Measurements from ENCODE around the gene CACYBP. TPM values are rescaled to one million over a fixed set of nuclear protein-coding genes. Genes with fewer than 3 reads are reported as not detected.

CACYBP gene
- total and polyA plus RNA-seq, 4 donors, result 40.6 to 219 (median 65.1) TPM

DNA sequence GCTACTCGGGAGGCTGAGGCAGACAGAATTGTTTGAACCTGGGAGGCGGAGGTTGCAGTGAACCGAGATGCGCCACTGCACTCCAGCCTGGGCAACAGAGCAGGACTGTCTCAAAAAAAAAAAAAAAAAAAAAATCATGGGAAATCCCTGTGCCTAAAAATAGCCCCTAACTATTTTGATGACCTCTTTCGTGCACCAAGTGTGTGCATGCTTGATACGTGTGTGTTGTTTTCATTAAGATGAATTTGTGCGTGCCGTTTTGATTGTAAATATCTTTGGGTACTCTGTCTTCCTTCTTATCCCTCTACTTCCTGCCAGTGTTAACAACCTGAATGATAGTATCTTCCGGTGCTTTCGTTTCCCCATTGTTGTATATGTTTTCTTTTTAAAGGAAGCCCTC lies 9.8 kb downstream of the CACYBP start:
- Histone ChIP-seq H3K27me3 (ENCODE audit: control insufficient read depth in 3 of 3, insufficient read depth in 3 of 3, low read length in 2 of 3) (no peaks in the 10 kb centered on the region), H3K9me3 (ENCODE audit: control insufficient read depth in 4 of 4, insufficient read depth in 3 of 4, low read length in 3 of 4) (no peaks in the 10 kb centered on the region), H3K4me3 (no peak overlapping the region), H3K36me3 (ENCODE audit: control insufficient read depth in 4 of 4, insufficient read depth in 4 of 4, low read length in 4 of 4) (peaks cover 23 to 42% (median 36%) of the 10 kb centered on the region in 4 donors), H3K9ac (ENCODE audit: insufficient read depth in 1 of 2, low read length in 2 of 2) (no peak overlapping the region), H3K27ac (ENCODE audit: low read depth in 1 of 2, low read length in 1 of 2) (no peak overlapping the region), H3K4me1 (ENCODE audit: control insufficient read depth in 5 of 5, insufficient read depth in 5 of 5, low read length in 5 of 5) (peaks cover 0 to 4% (median 0%) of the 10 kb centered on the region in 5 donors)
- WGBS, 2 donors, result 71 to 82% methylated on average over 10 of the region's 10 CpGs
- ATAC-seq (ENCODE audit: insufficient read depth, low FRiP score) (no peak), DNase-seq (no peak)
- TF ChIP-seq, protein P1, sequence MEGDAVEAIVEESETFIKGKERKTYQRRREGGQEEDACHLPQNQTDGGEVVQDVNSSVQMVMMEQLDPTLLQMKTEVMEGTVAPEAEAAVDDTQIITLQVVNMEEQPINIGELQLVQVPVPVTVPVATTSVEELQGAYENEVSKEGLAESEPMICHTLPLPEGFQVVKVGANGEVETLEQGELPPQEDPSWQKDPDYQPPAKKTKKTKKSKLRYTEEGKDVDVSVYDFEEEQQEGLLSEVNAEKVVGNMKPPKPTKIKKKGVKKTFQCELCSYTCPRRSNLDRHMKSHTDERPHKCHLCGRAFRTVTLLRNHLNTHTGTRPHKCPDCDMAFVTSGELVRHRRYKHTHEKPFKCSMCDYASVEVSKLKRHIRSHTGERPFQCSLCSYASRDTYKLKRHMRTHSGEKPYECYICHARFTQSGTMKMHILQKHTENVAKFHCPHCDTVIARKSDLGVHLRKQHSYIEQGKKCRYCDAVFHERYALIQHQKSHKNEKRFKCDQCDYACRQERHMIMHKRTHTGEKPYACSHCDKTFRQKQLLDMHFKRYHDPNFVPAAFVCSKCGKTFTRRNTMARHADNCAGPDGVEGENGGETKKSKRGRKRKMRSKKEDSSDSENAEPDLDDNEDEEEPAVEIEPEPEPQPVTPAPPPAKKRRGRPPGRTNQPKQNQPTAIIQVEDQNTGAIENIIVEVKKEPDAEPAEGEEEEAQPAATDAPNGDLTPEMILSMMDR (IDR thresholded peaks at IDR 0.05; ENCODE audit: control extremely low read depth, extremely low read depth), result no peak

DNA sequence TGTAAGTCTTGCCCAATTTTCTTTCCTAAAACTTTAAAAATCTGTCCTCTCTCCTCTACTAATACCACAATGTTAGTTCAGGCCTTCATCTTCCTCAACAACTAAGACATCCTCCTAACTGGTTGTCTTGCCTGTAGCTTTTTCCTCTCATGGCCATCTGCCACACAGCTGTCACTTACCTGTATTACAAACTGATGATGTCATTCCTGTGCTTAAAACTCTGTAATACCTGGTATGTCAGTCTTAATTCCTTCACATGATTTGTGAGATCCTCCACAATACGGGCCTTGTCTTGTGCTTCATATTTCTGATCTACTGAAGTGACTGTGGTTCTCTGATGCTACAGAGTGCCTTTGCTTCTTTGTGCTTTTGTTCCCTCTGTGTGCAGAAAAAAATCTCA lies 13.7 kb downstream of the CACYBP start:
- peaks cover 0 to 4% (median 0%) of the 10 kb centered on the region in 5 donors for H3K4me1 ChIP-seq (ENCODE audit: control insufficient read depth in 5 of 5, insufficient read depth in 5 of 5, low read length in 5 of 5)
- no peak overlapping the region for H3K27ac ChIP-seq (ENCODE audit: low read depth in 1 of 2, low read length in 1 of 2)
- H3K27me3 ChIP-seq (ENCODE audit: control insufficient read depth in 3 of 3, insufficient read depth in 3 of 3, low read length in 2 of 3), result no peaks in the 10 kb centered on the region
- no peak for DNase-seq
- 44 to 94% methylated on average over 1 of the region's 1 CpG for WGBS, 2 donors
- H3K9ac ChIP-seq (ENCODE audit: insufficient read depth in 1 of 2, low read length in 2 of 2), result no peak overlapping the region
- TF ChIP-seq, protein P1 (IDR thresholded peaks at IDR 0.05; ENCODE audit: control extremely low read depth, extremely low read depth), result no peak
- H3K9me3 ChIP-seq (ENCODE audit: control insufficient read depth in 4 of 4, insufficient read depth in 3 of 4, low read length in 3 of 4), result no peaks in the 10 kb centered on the region
- peaks cover 34 to 47% (median 39%) of the 10 kb centered on the region in 4 donors for H3K36me3 ChIP-seq (ENCODE audit: control insufficient read depth in 4 of 4, insufficient read depth in 4 of 4, low read length in 4 of 4)
- no peak overlapping the region for H3K4me3 ChIP-seq
- no peak for ATAC-seq (ENCODE audit: insufficient read depth, low FRiP score)

DNA sequence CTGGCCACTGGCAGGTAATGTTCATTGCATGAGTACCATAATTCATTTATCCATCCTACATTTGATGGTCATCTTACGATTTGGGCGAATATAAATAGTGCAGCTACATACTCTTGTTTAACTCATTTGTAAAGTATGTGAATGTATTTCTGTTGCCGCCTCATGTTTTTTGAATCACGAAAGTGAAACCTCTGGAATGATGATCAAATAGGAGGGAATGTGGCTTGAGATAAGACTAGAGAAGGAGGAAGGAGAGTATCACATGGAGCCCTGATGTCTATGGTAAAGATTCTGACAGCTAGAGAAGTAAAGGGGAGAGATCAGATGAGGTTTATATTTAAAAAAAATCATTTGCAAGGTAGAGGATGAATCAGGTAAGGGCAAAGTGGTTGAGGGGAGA lies 15.5 kb downstream of the CACYBP start:
- Histone ChIP-seq H3K4me1 (ENCODE audit: control insufficient read depth in 5 of 5, insufficient read depth in 5 of 5, low read length in 5 of 5) (no peaks in the 10 kb centered on the region), H3K9ac (ENCODE audit: insufficient read depth in 1 of 2, low read length in 2 of 2) (no peak overlapping the region), H3K9me3 (ENCODE audit: control insufficient read depth in 4 of 4, insufficient read depth in 3 of 4, low read length in 3 of 4) (no peaks in the 10 kb centered on the region), H3K4me3 (no peak overlapping the region), H3K27ac (ENCODE audit: low read depth in 1 of 2, low read length in 1 of 2) (no peak overlapping the region), H3K36me3 (ENCODE audit: control insufficient read depth in 4 of 4, insufficient read depth in 4 of 4, low read length in 4 of 4) (peaks cover 27 to 46% (median 36%) of the 10 kb centered on the region in 4 donors), H3K27me3 (ENCODE audit: control insufficient read depth in 3 of 3, insufficient read depth in 3 of 3, low read length in 2 of 3) (no peaks in the 10 kb centered on the region)
- ATAC-seq (ENCODE audit: insufficient read depth, low FRiP score) (no peak), DNase-seq (no peak)
- 89 to 94% methylated on average over 4 of the region's 4 CpGs for WGBS, 2 donors
- TF ChIP-seq, protein P1 (IDR thresholded peaks at IDR 0.05; ENCODE audit: control extremely low read depth, extremely low read depth), result no peak

DNA sequence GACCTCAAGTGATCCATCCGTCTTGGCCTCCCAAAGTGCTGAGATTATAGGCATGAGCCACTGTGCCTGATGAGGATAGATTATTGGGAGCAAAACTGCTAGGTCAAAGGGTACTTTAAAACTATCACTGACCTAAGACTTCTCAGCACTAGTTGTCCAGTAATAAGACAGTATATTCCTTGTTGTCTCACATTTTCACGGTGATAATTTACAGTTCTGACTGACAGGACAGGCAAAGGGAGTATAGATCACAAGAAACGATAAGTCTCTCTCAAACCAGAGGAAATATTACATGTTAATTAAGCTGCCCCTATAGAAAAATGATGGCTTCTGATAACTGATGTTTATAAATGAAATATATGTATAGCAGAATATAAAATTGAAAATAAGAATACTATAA lies 19.8 kb downstream of the CACYBP start:
- Histone ChIP-seq H3K4me1 (ENCODE audit: control insufficient read depth in 5 of 5, insufficient read depth in 5 of 5, low read length in 5 of 5) (peaks cover 0 to 6% (median 3%) of the 10 kb centered on the region in 5 donors), H3K4me3 (no peak overlapping the region), H3K27me3 (ENCODE audit: control insufficient read depth in 3 of 3, insufficient read depth in 3 of 3, low read length in 2 of 3) (no peaks in the 10 kb centered on the region), H3K9ac (ENCODE audit: insufficient read depth in 1 of 2, low read length in 2 of 2) (no peak overlapping the region), H3K27ac (ENCODE audit: low read depth in 1 of 2, low read length in 1 of 2) (no peak overlapping the region), H3K9me3 (ENCODE audit: control insufficient read depth in 4 of 4, insufficient read depth in 3 of 4, low read length in 3 of 4) (no peaks in the 10 kb centered on the region), H3K36me3 (ENCODE audit: control insufficient read depth in 4 of 4, insufficient read depth in 4 of 4, low read length in 4 of 4) (peaks cover 9 to 26% (median 17%) of the 10 kb centered on the region in 4 donors)
- DNase-seq, result no peak
- TF ChIP-seq, protein P1 (IDR thresholded peaks at IDR 0.05; ENCODE audit: control extremely low read depth, extremely low read depth), result no peak
- ATAC-seq (ENCODE audit: insufficient read depth, low FRiP score), result no peak
- 90 to 93% methylated on average over 3 of the region's 3 CpGs for WGBS, 2 donors
